Astrocyte of the spinal cord (primary cell): ENCODE measurements around the gene FMO2.

Experiments
- DNase-seq: peaks from one replicate; pipeline ENCODE4 v3.0.0; 2011; ENCODE audit warnings: low read depth, low spot score
- H3K4me3 ChIP-seq: 2 replicates; pipeline ENCODE4 v1.5.1; 2011; ENCODE audit warnings: low read depth, mild to moderate bottlenecking, low read length, moderate library complexity
- in situ Hi-C: cut with HindIII; loops from 2 replicates; pipeline ENCODE4 v1.10.0; 2017; ENCODE audit warnings: low sequenced_read_pairs
- TF ChIP-seq, protein P1 (sequence below): IDR thresholded peaks from 2 replicates; pipeline ENCODE4 v1.5.1; 2012; ENCODE audit warnings: low read depth, mild to moderate bottlenecking, low read length, inconsistent platforms

FMO2 gene

DNA sequence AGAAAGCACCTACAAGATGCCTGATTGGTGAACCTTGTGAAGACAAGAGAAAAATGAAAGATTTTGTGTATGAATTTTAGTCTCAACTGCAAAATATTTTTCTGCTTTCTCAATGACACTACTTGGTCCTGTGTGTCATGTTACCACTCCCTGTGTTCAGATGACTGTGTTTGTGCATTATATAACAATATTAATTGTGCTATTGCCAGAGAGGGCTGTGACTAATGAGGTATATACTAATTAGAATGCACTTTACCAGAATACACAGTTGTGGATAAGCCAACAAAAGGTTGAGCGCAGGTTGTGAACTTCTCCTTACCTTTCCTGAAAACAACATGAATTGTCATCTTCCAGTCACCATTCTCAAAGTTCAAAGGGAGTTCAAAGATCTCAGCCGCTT is 17.3 kb upstream of the FMO2 start:
- in situ Hi-C loops, result no loop called here
- TF ChIP-seq, protein P1, sequence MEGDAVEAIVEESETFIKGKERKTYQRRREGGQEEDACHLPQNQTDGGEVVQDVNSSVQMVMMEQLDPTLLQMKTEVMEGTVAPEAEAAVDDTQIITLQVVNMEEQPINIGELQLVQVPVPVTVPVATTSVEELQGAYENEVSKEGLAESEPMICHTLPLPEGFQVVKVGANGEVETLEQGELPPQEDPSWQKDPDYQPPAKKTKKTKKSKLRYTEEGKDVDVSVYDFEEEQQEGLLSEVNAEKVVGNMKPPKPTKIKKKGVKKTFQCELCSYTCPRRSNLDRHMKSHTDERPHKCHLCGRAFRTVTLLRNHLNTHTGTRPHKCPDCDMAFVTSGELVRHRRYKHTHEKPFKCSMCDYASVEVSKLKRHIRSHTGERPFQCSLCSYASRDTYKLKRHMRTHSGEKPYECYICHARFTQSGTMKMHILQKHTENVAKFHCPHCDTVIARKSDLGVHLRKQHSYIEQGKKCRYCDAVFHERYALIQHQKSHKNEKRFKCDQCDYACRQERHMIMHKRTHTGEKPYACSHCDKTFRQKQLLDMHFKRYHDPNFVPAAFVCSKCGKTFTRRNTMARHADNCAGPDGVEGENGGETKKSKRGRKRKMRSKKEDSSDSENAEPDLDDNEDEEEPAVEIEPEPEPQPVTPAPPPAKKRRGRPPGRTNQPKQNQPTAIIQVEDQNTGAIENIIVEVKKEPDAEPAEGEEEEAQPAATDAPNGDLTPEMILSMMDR, result no peak

DNA sequence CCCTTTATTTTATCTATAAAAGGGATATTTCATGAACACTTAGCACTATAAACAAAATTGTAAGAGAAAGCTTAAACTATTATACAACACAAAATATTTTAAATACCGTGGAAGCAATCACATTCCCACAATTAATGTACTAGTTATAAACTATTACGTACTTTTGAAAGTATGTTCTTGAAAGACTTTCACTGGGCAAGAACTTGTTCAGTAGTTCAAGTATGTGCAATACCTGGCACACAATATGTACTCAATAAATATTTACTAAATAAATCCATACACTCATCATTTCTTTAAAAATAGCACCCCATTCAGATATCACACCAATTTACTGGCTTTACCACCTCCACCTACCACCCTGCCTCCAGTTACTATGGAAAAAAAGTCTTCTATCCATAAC is 12.6 kb upstream of the FMO2 start:
- H3K4me3 ChIP-seq, result no peak overlapping the region
- no peak for DNase-seq
- TF ChIP-seq, protein P1, result no peak

More for the DNA sequence above, 17.3 kb upstream of the FMO2 start:
- H3K4me3 ChIP-seq, result no peak overlapping the region
- no peak for DNase-seq

DNA sequence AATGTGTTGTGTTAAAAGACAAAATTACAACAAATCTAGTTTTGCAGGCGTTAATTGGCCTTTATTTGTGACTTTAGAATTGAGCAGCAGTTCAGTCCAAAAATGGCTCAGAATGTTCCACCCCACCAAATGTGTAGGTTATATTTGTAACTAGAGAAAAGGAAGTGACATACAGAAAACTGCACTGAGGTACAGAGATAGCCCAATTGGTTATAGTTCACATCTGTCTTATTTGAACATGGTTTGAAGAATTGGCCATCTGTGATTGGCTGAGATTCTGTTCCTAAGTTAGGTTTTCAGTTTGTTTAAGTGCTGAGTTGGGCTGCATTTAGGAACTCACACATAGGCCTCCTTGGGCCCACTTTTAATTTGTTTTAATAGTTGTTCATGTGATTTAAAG is 12.0 kb upstream of the FMO2 start:
- no peak for DNase-seq
- in situ Hi-C loops, result no loop called here
- H3K4me3 ChIP-seq, result no peak overlapping the region
- TF ChIP-seq, protein P1, result no peak

More for the DNA sequence above, 12.6 kb upstream of the FMO2 start:
- in situ Hi-C loops, result no loop called here

DNA sequence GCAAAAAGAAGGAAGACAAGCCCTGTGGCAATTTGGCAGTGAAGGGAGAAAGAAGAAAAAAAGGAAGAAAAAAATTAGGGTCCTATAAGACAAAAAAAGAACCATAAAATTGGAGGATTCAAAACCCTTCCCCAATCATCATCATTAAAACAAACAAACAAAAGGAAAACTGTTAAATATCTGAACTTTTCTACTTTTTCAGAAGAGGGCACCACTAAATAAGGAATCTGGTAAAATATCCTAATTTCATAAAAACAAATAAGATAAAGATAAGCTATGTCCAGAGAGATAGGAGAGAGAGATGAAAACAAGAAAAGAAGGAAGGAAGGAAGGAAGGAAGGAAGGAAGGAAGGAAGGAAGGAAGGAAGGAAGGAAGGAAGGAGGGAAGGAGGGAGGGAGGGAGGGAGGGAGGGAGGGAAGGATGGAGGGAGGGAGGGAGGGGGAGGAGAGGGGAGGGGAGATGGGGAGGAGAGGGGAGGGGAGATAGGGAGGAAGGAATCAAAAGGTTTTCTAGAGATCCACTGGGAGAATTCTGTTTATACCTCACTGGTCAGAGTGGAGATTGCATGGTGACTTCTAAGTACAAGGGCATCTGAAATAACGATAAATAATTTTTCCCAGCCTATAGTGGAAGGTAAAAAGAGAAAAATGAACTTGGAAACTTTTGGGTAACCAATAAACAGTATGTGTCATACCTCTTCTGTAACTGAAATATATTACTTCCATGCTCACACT is 10.4 kb upstream of the FMO2 start:
- in situ Hi-C loops, result no loop called here
- H3K4me3 ChIP-seq, result no peak overlapping the region
- no peak for DNase-seq
- TF ChIP-seq, protein P1, result no peak

DNA sequence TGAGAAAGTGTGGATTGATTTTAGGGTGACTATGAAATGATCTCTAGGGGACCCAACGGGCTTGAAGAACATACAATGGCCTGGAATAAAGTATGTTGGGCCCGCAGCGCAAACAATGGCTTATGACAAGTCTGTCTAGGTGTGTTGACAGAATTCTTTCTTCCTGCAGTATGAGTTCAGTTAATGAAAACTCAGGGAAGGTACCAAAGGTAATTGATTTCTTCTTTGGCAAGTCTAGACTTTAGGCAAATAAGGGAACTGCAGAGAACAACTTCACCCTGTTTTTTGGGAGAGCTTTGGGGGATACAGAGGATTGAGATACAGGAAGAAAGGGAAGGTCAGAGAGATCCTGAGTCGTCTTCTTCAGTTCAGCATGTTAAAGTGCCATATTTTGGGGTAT is 7.8 kb upstream of the FMO2 start:
- H3K4me3 ChIP-seq, result no peak overlapping the region
- in situ Hi-C loops, result no loop called here
- no peak for DNase-seq
- TF ChIP-seq, protein P1, result no peak

DNA sequence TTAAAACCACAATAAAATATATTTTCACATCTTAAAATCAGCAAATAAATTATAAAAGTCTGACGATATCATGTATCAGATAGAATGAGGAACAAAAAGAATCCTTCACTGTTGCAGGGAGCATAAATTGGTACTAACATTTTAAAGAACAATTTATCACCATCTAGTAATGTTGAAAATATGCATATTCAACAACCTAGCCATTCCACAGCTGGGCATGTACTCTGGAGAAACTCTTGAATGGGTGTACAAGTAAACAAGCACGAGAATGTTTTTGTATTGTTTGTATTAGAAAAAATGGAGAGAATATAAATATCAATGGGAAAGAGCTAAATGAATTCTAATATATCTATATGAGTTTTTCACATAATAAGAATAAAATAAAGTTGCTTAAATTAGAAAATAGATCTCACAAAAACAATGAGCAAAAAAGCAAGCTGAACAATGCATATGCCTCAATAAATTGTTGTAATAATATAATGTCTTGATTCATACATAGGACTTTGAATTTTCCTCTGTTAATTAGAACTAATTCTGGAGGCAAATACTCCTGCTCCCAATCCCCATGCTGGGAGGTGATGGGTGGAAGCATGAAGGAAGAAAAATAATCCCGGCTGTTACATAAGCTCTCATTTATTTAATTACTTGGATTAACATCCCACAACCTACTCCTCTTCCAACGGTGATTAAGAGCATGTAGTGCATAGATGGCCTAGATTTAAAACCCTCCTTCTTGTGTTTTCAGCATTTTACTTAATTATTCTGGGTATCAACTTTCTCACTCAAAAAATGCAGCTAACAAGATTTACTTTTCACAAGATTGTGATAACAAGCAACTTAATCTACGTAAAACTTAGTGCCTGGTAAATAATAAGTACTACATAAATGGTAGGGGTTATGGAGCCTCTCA is 5.5 kb upstream of the FMO2 start:
- TF ChIP-seq, protein P1, result no peak
- in situ Hi-C loops, result no loop called here
- DNase-seq, result no peak
- H3K4me3 ChIP-seq, result no peak overlapping the region
